GM12875 (cell line): ENCODE data around the gene RGS18.
"Not testable (repeated sequence)": the region's sequence is repeated elsewhere in the genome, so short reads cannot be mapped to it uniquely, and the experiment has no call there.

Experiments used
- H3K4me3 ChIP-seq: one replicate; pipeline ENCODE4 v1.5.1; 2011; ENCODE audit warnings: low read depth, low read length, control low read depth
- TF ChIP-seq, protein P1 (sequence below): IDR thresholded peaks from 2 replicates; pipeline ENCODE4 v1.5.1; 2011; ENCODE audit warnings: low read depth, mild to moderate bottlenecking, control low read depth, inconsistent platforms, low read length, moderate library complexity, borderline replicate concordance; ENCODE audit not compliant: insufficient read depth

RGS18 gene

DNA sequence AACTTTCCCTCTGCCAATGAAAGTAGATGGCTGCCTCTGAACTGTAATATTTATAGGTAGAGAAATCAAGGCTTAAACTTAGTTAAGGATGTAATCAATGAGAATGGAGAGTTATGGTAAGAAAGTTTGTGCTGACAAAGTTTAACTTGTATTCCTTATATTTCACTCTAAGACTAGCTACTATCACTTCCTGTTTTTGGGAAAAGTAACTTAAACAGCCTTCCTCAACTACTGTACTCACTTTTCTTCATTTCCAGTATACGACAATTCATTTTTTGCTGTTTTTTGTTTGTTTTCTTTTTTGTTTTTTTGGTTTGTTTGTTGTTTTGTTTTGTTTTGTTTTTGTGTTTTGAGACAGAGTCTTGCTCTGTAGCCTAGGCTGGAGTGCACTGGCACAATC is 3.7 kb downstream of the RGS18 start:
- TF ChIP-seq, protein P1, sequence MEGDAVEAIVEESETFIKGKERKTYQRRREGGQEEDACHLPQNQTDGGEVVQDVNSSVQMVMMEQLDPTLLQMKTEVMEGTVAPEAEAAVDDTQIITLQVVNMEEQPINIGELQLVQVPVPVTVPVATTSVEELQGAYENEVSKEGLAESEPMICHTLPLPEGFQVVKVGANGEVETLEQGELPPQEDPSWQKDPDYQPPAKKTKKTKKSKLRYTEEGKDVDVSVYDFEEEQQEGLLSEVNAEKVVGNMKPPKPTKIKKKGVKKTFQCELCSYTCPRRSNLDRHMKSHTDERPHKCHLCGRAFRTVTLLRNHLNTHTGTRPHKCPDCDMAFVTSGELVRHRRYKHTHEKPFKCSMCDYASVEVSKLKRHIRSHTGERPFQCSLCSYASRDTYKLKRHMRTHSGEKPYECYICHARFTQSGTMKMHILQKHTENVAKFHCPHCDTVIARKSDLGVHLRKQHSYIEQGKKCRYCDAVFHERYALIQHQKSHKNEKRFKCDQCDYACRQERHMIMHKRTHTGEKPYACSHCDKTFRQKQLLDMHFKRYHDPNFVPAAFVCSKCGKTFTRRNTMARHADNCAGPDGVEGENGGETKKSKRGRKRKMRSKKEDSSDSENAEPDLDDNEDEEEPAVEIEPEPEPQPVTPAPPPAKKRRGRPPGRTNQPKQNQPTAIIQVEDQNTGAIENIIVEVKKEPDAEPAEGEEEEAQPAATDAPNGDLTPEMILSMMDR = no peak
- H3K4me3 ChIP-seq = no peak overlapping the region

DNA sequence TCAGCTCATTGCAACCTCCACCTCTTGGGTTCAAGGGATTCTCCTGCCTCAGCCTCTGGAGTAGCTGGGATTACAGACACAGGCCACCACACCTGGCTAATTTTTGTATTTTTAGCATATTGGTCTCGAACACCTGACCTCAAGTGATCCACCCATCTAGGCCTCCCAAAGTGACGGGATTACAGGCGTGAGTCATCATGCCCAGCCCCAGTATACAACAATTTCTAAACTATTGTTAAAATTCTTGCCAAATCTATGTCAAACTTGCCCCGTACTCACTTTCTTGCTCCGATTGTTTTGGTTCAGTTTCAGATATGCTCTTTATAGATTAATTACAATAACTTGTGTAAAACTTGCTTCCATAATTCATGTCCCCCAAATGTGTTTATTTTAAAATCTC is 4.1 kb downstream of the RGS18 start:
- no peak overlapping the region for H3K4me3 ChIP-seq
- TF ChIP-seq, protein P1 = no peak

DNA sequence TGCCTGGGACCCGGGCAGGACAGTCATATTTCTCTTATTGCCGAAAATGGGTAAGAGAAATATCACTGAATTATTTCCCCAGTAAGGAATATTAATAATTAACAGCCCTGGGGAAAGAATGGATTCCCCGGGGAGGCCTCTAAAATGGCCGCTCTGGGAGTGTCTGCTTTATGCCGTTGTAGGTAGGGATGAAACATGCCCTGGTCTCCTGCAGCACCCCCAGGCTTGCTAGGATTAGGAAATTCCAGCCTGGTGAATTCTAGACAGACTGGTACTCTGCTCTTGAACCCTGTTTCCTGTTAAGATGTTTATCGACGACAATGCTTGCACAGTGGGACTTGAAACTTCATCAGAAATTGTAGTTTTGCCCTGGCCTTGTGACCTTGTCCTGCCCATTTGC is 6.7 kb downstream of the RGS18 start:
- H3K4me3 ChIP-seq = not testable (repeated sequence)

DNA sequence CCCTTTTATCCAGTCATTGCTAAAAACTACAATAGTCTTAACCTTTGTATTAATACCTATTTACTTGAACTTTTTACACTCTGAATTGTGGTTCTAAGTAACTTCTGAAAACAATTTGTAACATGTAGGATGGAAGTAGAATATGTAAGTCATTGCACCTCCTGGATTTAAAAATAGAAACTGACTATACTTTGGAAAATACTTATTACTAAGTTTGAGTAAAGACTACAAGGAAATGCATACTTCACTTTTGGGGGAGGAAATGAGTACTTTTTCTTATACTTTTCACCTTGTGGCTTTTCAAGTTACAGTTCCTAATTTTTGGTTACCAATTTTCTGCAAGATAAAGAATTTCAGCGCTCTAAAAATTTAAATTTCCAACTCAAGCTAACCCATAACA is 8.7 kb downstream of the RGS18 start:
- no peak overlapping the region for H3K4me3 ChIP-seq
- TF ChIP-seq, protein P1 = no peak

DNA sequence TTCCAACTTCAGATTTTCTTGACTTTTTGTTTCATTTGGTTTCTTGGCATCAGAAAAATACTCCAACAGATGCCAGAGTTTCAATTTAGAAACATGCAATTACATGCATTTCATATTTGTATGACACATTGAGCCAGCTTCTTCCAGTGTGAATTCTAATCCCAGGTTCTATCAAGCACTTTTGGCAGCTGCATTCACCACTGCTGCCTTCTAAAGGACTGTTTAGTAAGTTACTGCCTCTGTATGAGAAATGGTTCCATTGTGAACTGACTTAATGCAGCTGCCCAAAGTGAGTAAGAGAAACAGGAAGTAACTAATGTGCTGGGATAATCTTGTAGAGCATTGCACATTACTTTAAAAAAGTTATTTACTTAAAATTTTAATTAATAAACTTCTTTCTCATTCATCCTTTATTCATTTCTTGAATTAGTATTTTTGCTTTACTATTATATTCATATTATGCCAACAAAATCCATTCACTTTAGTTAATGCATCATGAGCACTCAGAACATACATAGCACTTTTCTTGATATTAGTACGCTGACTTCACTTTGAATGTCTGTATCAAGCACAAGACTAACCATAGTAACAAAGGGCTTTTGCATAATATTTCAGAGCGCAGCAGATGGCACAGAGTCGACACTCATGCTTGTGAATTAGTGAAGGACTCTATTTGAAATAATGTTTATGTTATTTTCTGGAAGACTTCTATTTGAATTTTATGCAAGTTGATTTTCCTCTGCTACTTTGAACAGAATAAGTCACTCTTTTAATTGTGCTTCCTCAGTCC is 9.8 kb downstream of the RGS18 start:
- no peak overlapping the region for H3K4me3 ChIP-seq
- TF ChIP-seq, protein P1 = no peak

DNA sequence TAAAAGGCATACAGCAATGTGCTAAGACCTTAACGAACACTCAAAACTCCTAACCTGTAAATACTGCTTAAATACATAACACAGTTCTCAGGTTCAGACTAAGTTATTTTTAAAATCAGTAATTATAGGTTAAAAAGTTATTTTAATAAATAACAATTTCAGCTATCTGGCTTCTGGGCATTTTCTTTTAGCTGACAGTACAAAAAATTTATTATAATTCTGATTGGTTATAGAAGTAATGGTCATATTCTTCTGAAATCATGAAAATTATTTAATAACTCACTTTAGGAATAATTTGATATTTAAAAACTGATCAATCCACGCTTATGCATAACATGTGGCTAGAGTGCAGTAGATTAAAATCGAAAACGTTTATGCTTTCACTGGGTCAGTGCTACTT is 10.7 kb downstream of the RGS18 start:
- TF ChIP-seq, protein P1 = no peak
- no peak overlapping the region for H3K4me3 ChIP-seq

DNA sequence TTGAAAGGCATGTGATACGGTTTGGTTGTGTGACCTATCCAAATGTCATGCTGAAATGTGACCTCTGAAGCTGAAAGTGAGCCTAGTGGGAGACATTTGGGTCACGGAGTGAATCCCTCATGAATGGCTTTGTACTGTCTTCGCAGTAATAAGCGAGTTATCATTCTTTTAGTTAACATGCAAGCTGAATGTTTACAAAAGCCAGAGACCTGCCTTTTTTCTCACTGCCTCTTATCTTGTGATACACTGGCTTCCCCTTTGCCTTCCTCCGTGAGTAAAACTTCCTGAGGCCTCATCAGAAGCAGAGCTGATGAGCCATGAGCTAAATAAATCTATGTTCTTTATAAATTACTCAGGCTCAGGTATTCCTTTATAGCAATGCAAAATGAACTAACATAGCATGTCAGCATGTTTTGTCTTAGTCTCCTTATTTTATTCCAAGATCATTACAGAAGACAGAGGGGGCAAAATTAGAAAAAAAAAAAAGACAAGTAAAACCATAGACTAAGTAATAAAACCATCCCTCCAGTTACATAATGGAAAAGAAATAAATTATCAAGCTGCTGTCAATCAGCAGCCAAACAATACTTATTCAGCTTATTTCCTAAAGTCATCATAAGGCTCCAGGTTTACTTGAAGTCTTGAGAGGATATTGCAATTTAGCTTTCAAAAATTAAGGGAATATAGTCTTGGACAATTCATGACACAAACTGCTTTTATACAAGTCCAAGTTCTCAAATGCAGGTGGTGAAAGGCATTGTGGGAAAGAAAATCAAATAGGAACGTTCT is 12.1 kb downstream of the RGS18 start:
- TF ChIP-seq, protein P1 = no peak
- H3K4me3 ChIP-seq = no peak overlapping the region
